Measurements from ENCODE around the gene THY1. TPM values are rescaled to one million over a fixed set of nuclear protein-coding genes. Genes with fewer than 3 reads are reported as not detected.

Gene THY1
- total and polyA plus RNA-seq, 2 of the 8 experiments (the other 6 are each of a cell fraction or from before 2014, with no cell fraction given), result 286 to 2,479 TPM

DNA sequence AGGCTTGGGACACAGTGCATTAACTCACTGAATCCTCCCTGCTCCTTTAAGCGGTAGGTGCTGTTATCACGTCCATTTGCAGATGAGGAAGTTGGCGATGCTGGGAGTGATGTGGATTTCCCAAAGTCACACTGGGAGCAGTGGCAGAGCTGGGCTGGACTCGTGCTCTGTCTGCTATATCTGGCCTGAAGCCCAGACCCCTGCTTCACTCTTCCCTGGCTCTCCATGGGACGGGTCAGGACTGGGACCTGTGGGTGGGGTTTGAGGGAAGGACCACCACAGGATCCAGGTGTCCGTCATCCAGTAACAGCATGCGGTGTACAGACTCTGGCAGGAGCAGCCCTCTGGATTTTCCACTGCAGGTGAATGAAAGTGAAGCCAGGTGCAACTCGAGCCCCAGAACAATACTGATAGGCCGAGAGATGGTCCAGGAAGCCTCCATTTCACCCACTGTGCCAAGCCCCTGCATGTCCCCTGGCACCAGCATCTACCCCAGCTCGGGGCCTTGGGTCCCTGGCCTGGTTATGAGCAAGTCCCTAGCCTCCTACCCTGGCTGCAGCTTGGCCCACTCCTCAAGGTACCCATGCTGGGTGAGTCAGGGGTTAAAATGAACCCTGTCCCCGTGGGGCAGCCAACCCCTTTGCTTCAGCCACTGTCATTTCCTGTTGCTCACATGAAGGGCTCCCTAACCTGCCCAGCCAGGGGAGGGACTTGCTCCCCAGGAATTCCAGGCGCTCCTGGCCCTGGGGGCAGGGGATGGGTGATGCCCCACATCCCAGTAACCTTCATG is 45.7 kb downstream of the THY1 start:
- H2AFZ ChIP-seq (ENCODE audit: low read length), result no peak overlapping the region
- H4K20me1 ChIP-seq (replicated peaks in 1 of 2; ENCODE audit: control insufficient read depth in 1 of 2, insufficient read depth in 2 of 2, low read length in 2 of 2), result peaks cover 0 to 4% of the 10 kb centered on the region in 2 experiments
- peak overlapping the region; percentile 32 for H3K4ac ChIP-seq (replicated peaks; ENCODE audit: insufficient read length, low read depth, low read length)
- 0 out of 2 replicates have a peak overlapping the region, but pooled peaks have one; percentile 54 for H2BK5ac ChIP-seq (ENCODE audit: low read depth, low read length)
- POLR2A ChIA-PET (ENCODE audit: partially characterized antibody), result interaction anchor here (0.6 to 1.6 kb wide), 7 partner anchors 12 to 282 kb away, joined by 3 to 6 read pairs (median 4); partner anchors contain the start of genes C1QTNF5 and DPAGT1
- CTCF ChIA-PET (ENCODE audit: partially characterized antibody), result interaction anchor here (0.6 to 26.3 kb wide), 15 partner anchors 7 to 867 kb away, joined by 3 to 474 read pairs (median 12); partner anchors contain the start of genes C1QTNF5, MFRP, THY1 and USP2
- H2BK20ac ChIP-seq (ENCODE audit: low read length), result 0 out of 2 replicates have a peak overlapping the region, but pooled peaks have one; percentile 2
- H4K91ac ChIP-seq (replicated peaks; ENCODE audit: insufficient read length, low read length), result peak overlapping the region; percentile 71
- no peak overlapping the region for H3K4me3 ChIP-seq (ENCODE audit: extremely low read depth in 1 of 4, insufficient read depth in 2 of 4, low read depth in 3 of 4, low read length in 4 of 4)
- H3K79me2 ChIP-seq (ENCODE audit: control insufficient read depth in 1 of 2, insufficient read depth in 2 of 2, low read length in 2 of 2), result no peaks in the 10 kb centered on the region
- FAIRE-seq (no peak), DNase-seq (ENCODE audit: low read depth in 1 of 2, low spot score in 2 of 2) (no peak)
- WGBS, 2 experiments (ENCODE audit: extremely low coverage in 1 of 2, insufficient coverage in 1 of 2, insufficient read length in 1 of 2, insufficient replicate concordance in 2 of 2, low coverage in 1 of 2, low lambda C conversion rate in 2 of 2, missing lambda C conversion rate in 1 of 2), result 81% methylated on average over 12 of the region's 12 CpGs; no CpG with 5 or more reads in 1 of the 2 experiments
- H2BK120ac ChIP-seq (replicated peaks; ENCODE audit: low read depth, low read length), result no peak overlapping the region
- H3K27me3 ChIP-seq (replicated peaks in 1 of 4; ENCODE audit: control insufficient read depth in 3 of 4, extremely low read depth in 1 of 4, insufficient read depth in 3 of 4, low read length in 3 of 4), result peaks cover 0 to 12% (median 10%) of the 10 kb centered on the region in 4 experiments; a peak in 6 of 7 replicates
- peak overlapping the region; percentile 24 for H2BK15ac ChIP-seq (ENCODE audit: low read length)
- no peak overlapping the region for H3K23ac ChIP-seq (ENCODE audit: insufficient read length)
- peaks cover 9 to 59% (median 45%) of the 10 kb centered on the region in 4 experiments for H3K4me1 ChIP-seq (replicated peaks in 1 of 4; ENCODE audit: control insufficient read depth in 3 of 4, insufficient read depth in 4 of 4, low read length in 3 of 4)
- H4K8ac ChIP-seq (ENCODE audit: extremely low read depth, insufficient read depth, low read length), result peak overlapping the region; percentile 45; the same call in 1 of the 2 replicates
- no peaks in the 10 kb centered on the region for H3K79me1 ChIP-seq (ENCODE audit: low read depth, low read length)
- no peak overlapping the region for H3K56ac ChIP-seq (replicated peaks; ENCODE audit: insufficient read length, low read depth, low read length)
- peak overlapping the region; percentile 43; the same call in 1 of the 2 replicates for H3K18ac ChIP-seq (ENCODE audit: extremely low read depth, low read length)
- H2BK12ac ChIP-seq (ENCODE audit: low read depth, low read length), result peak overlapping the region; percentile 55; the same call in 1 of the 2 replicates
- no peak overlapping the region for H2AK5ac ChIP-seq (ENCODE audit: low read depth, low read length)
- no peak overlapping the region for H4K5ac ChIP-seq (ENCODE audit: insufficient read length, low read depth, low read length)
- no peak for TF ChIP-seq CREB1 (IDR thresholded peaks at IDR 0.05)
- H3K9ac ChIP-seq (replicated peaks in 1 of 4; ENCODE audit: extremely low read depth in 1 of 4, low read depth in 3 of 4, low read length in 3 of 4), result no peak overlapping the region
- no peaks in the 10 kb centered on the region for H3K9me3 ChIP-seq (ENCODE audit: insufficient read depth in 2 of 2, low read depth in 1 of 2, low read length in 1 of 2)
- H3K27ac ChIP-seq (ENCODE audit: low read depth, low read length), result peak overlapping the region; percentile 9; the same call in 1 of the 2 replicates
- 0 out of 4 replicates have a peak overlapping the region, but pooled peaks of 1 of the 2 experiments have one; percentile 45 for H3K4me2 ChIP-seq (ENCODE audit: insufficient read depth in 1 of 2, low read depth in 2 of 2, low read length in 2 of 2)
- H3K14ac ChIP-seq (ENCODE audit: insufficient read length), result no peak overlapping the region
- no peaks in the 10 kb centered on the region for H3K36me3 ChIP-seq (ENCODE audit: control insufficient read depth in 2 of 4, insufficient read depth in 4 of 4, low read length in 3 of 4)
- peaks cover 20% of the 10 kb centered on the region for H3K23me2 ChIP-seq (ENCODE audit: low read depth, low read length)
